HG03571 (cell line): Measurements from ENCODE around the gene BACH2.
A peak's percentile ranks its signal among the peaks of the same experiment; 100 is the strongest.
"Not testable (repeated sequence)": the region's sequence is repeated elsewhere in the genome, so short reads cannot be mapped to it uniquely, and the experiment has no call there.

ENCODE experiments used
- ATAC-seq: cut with Tn5 transposase; IDR thresholded peaks from one replicate; pipeline ENCODE4 v1.9.1; 2021; ENCODE audit not compliant: unreplicated experiment

The BACH2 gene

DNA sequence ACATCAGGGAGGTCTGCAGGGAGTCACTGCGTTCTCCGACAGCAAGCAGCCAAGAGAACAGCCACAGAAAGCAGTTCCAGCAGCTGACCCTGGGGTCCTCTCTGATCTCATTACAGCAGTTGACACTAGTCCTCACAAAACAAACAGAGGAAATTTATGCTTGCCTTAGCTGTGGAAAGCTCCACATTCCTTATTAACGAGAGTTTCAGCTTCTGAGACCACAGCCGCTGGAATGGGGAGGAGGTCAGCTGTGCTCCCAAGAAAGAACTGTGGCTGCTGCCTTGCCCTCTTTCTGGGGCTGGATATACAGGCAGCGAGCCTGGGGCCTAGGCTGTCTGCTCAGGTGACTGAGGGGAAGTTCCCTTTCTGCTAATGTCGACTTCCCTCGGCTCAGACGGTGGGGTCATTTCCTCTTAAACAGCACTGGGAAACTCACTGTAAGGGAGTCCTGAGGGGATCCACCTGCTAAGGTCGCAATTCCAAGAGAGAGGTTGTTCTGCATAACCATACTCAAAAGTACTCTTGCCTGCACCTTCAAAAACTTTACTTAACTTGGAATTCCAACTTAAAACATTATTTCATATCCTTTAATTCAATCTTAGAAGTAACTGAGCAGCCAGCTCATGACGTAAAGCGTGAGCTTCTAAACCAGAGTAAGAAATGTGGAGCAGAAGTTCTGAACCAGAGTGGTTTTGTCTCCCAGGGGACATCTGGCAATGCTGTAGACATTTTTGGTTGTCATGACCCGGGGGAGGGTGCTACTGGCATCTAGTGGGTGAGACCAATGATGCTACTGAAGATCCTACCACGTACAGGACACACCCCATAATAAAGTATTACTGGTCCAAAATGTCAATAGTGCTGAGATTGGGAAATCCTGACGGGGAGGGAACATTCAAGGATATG lies 80.3 kb downstream of the BACH2 start:
- ATAC-seq: peak; percentile 52

DNA sequence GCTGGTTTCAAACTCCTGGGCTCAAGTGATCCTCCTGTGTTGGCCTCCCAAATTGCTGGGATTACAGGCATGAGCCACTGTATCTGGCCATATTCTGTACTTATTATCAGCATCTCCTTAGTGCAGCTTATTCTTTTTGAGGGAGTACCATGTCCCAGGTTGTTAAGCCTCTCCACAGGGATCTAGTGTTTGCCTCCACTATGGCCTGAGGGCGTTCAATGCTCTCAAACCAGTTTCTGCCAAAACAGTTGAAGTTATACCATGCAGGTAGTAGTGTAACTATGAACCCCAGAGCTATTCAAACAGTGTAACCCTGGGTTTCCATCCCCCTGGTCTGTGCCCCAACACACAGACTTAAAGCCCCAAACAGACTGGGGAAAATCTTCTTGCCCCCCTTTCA lies 81.7 kb downstream of the BACH2 start:
- no peak for ATAC-seq

DNA sequence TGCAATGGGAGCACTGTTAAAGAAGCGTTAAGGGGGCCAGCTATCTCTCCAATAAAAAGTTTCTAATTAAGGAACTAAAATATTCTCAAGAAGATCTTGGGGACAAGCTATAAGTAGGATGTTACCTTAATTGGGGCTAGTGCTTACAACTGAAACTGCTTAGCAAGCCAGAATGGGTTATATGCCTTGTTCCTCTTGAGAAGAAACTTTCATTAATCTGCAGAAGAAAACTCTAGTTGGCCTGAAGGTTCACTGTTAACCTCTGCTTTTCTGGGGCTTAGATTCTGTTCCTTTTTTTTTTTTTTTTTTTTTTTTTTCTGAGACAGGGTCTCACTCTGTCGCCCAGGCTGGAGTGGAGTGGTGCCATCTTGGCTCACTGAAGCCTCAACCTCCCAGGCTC lies 82.2 kb downstream of the BACH2 start:
- ATAC-seq: no peak

DNA sequence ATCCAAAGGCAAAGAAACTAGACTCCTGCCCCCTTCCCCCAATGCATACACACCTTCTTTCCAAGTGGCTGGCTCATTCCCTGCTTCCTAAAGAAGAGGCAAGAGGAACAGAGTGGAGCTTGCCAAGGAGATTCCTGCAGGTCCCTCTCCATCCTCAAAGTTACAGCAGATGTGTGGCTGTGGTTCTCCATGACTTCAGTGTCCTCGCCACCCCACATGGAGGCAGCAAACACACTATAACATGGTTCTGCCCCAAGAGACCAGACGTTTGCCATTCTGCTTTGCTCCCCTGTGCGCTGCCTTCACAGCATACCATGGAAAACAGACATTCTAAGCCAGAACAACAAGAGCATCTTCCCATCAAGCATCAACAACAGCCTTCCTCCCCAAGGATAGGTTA lies 84.4 kb downstream of the BACH2 start:
- no peak for ATAC-seq

DNA sequence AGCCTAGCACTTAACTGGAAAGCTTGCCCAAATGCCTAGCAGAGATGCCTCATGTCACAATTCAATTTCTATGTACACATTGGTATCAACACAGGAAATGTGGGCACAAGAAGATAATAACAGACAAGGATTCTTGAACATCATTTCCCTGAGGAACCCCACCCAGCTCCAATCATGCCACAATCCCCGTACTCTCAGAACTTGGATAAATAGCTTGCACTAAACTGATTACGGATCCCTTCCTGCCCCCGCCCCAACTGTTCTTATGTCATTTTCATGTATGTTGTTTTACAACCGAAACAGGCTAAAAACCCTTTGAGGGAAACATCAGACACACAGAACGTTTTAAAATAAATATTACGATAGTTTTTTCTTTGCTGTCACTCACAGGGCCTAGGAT lies 87.1 kb downstream of the BACH2 start:
- ATAC-seq: no peak

DNA sequence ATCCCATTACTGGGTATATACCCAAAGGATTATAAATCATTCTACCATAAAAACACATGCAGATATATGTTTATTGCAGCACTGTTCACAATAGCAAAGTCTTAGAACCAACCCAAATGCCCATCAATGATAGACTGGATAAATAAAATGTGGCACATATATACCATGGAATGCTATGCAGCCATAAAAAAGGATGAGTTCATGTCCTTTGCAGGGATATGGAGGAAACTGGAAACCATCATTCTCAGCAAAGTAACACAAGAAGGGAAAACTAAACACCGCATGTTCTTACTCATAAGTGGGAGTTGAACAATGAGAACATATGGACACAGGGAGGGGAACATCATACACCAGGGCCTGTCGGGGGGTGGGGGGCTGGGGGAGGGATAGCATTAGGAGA lies 88.0 kb downstream of the BACH2 start:
- ATAC-seq: not testable (repeated sequence)

DNA sequence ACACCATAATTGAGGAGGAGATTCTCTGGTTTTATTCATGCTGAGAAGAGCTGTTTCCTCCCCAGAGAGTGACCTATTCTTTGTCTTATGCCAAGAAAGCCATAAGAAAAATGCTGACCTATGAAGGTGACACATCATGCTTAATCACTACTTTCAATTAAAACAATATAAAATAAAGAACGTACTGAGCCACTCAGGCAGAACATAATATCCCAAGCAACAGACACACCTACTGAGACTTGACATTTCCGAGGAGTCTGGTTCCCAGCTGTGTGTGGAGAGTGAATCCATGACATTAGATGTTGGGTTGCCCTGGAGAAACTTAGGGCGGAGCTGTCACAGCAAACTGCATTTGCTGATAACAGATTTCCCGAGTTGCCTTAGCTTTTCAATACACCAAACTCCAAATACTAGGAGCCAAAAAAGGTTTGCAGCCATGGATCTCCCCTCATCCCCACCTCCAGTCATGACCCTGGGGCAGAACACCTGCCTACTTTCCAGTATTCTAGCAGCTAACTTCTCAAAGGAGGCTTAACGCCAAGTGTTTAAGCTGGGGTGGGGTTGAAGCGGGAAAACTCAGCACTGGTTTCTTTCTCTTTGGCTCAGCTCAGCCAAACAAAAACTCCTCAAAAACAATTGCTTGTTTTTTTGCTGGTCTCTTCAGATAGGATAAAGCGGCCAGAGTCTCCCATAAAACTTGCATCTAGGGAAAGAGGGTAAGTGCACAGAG lies 92.2 kb downstream of the BACH2 start:
- ATAC-seq: no peak

DNA sequence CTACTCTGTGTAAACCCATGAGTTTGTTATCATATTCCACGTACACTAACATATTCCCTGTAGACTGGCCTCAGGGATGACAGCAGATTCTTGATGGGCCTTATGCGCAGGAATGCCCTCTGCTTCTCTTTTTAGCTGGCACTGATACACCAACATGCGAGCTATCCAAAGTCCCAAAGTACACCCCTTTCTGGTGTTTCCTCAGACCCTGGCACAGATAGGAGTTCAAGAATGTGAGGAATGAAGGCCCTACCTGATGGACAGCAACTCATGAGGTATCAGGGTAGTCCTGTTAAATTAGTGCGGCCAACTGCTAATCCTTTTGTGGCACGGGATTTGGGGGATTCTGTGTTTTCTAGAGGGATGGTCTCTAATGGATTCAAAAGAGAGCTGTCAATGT lies 93.0 kb downstream of the BACH2 start:
- ATAC-seq: no peak

DNA sequence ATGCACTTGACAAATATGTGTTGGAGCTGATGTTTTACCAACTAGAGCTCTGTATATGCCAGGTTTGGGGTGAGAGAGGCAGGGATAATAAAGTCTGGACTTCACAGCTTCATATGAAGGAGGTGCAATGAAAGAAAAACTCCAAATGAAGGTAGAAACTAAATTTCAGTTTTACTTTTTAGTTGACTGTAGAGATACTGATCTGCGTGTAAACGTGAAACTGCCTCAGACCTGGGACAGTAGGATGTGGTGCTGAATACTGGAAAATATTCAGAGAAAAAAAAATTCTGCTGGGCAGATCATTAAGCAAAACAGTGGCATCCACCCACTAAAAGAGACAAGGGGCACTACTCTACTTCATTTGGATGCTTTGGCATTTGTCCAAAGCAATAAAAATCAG lies 94.5 kb downstream of the BACH2 start:
- ATAC-seq: no peak

DNA sequence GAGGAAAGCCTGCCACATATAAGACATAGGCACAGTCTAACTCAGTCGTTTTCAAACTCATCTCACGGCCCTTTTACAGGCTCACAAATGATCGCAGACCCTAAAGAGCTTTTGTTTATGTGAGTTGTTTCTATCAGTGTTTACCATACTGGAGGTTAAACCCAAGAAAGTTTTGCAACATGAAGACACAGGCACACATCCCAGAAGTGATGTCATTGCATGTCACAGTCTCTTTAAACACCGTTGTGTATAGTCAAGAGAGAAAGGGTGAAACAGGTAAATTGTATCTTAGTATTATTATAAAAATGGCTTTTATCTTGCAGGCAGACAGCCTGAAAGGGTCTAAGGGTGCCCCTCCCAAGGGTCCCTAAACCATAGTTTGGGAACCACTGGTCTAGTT lies 96.7 kb downstream of the BACH2 start:
- ATAC-seq: no peak

DNA sequence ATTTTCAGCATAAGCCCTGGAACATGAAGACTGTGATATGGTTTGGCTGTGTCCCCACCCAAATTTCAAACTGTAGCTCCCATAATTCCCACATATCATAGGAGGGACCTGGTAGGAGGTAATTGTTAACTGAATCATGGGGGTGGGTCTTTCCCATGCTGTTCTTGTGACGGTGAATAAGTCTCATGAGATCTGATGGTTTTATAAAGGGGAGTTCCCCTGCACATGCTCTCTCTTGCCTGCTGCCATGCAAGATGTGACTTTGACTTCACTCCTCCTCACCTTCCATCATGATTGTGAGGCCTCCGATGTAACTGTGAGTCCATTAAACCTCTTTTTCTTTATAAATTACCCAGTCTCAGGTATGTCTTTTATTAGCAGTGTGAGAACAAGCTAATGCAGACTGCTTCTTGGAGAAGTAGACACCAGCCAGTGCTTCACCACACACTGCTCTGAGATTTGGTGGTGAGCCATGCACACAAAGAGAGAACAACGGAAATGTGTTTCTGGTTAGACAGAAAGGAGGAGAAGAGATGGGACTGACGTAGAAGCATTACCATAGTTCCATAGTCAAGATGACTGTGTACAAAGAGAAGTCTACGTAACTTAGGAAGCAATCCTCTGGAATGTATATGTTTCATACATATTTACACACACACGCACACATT lies 97.8 kb downstream of the BACH2 start:
- ATAC-seq: no peak

DNA sequence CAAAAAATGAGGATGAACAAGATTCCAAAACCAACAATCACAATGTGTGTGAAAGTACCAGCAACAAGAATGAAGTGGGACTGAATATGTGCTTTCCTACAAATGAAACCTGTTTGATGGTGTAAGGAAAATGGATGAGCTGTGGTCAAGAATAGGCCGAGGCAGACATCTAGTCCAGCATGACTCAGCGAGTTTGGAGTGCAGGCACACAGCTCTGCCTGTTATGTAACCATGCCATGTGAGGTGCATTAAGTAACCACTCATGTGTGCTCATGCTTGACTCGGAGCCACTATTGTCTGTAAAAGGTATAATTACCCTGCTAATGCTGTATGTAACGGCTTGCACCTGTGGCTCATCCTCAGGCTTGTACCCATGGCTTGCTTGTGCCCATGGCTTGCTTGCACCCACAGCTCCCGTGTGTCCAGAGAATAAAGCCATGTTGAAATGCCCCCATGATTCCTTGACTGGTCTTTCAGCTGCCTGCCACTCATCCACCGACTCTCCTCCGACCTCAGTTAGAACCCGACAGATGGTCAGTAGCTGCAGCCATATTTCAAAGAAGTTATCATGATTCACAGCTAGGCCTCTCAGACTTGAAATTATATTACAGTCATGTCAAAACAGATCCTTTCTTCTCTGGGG lies 98.7 kb downstream of the BACH2 start:
- no peak for ATAC-seq

DNA sequence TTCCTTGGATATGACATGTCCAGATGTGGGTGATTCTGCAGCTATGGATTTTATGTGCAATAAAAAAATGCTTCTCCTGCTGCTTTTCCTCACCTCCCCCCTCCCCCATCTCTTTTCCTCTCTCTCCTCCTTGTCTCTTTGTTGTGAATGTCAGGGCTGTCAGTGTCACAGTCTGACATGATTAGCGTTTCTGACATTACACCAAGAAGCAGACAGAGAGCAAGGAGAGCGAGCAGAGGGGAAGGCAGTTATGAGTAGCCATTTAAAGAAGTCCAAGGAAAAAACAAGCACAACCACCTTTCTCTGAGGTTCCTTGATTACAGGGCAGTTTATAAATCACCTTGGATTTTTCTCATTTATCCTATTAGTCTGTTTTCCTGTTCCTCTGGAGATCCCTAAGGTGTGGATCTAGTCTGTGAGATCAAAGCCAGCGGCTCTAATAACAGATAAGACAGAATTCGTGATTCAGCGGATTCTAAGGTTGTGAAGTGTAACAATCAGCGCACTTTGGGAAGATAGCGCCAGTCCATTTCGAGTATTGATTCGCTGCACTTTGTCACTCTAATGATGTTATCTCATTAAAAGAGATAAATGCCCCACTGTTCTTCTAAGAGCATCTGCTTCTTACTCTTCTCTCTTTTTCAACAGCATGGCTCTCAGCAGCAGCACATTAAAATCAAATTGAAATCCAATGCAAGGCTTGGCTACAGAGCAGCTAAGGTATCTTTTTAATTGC lies 101.4 kb downstream of the BACH2 start:
- no peak for ATAC-seq

DNA sequence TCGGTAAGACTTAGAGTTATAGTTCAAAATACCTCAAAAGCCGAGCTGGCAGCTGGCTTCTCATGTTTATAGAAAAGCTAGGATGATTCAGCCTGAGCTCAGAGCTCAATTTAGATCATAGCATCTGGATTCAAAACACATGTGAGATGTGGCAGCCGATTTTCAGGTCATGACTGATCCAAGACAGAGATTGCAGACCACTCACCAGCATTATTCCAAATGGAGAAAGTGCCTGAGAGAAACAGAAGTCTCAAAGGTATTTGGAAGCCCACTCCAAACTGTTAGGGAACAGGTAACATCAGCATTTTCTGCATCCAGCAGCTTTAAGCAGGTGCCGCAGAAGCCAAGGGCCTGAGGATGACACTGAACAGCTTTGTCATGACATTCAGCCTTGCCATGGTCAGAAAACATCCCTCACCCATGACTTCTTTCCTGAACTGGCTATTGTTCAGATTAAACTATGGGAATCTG lies 102.2 kb downstream of the BACH2 start:
- ATAC-seq: no peak

DNA sequence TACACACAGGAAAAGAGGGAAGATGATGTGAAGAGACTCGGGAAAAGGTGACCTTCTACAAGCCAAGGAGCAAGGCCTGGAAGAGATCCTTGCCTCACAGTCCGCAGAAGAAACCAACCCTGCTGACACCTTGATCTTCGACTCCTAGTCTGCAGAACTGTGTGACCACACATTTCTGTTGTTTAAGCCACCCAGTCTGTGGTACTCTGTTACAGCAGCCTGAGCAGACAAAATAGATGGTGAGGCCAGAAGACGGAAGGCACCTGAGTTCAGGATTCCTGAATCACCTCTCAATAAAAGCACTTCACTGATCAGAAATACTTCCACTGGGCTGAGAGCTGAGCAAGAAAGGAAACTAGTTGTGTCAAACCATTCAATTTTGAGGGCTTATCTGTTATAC lies 103.3 kb downstream of the BACH2 start:
- ATAC-seq: no peak

DNA sequence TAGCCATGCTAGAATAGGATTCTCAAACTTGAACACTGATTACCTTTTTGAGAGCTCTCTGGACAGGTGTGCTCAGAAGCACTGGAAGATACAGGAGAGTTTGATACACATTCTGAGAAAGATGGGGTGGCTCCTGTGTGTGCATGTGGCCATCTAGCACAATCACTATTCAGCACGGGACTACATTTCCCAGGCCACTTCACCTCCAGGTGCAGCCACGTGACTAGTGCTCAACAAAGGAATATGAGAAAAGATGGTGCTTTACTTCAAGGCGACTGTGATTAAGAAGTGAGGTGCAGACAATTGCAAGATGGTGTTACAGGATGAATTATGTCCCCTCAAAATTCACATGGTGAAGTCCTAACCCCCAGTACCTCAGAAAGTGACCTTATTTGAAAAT lies 103.8 kb downstream of the BACH2 start:
- ATAC-seq: no peak

DNA sequence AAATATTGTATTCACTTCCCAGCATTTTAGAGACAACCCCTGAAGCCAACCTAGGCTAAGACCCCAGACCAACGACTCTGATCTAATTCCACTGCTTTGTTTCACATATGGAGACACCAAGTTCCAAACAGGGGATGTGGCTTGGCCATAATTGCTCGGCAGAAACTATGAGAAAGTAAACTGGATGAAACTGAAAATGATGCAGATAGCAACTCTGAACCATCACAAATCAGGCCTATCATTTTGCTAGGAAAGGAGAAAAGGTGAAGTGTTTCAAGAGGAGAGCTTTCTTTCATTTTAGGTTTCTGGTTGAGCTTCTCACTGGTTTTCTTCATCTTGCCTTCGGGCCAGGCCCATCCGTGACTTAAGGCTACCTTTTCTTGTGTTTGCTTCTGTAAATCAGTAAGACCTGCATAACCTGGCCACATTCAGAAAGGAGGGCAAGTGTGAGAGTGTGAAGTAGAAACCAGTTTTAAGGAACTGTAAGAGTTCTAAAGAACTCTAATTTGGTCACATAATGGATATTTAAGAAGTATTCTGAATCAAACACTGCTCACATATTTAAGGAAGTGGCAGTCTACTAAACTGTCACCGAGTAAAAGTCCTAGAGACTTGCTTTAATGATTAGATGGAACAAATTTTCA lies 105.8 kb downstream of the BACH2 start:
- no peak for ATAC-seq

DNA sequence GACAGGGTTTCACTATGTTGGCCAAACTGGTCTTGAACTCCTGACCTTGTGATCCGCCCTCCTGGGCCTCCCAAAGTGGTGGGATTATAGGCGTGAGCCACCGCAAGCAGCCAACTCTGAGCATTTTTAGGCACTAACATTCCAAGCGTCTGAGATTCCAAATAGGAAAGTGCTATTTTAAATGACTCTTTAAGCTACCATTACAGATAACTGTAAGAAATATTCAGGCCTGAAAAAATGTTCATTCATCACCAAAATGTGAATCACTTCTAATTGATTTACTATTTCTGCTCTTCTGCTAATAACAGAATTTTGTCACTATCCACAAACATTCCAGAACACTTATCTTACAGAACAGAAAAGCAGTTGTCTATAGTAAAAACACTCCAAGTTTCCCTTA lies 106.5 kb downstream of the BACH2 start:
- ATAC-seq: no peak

DNA sequence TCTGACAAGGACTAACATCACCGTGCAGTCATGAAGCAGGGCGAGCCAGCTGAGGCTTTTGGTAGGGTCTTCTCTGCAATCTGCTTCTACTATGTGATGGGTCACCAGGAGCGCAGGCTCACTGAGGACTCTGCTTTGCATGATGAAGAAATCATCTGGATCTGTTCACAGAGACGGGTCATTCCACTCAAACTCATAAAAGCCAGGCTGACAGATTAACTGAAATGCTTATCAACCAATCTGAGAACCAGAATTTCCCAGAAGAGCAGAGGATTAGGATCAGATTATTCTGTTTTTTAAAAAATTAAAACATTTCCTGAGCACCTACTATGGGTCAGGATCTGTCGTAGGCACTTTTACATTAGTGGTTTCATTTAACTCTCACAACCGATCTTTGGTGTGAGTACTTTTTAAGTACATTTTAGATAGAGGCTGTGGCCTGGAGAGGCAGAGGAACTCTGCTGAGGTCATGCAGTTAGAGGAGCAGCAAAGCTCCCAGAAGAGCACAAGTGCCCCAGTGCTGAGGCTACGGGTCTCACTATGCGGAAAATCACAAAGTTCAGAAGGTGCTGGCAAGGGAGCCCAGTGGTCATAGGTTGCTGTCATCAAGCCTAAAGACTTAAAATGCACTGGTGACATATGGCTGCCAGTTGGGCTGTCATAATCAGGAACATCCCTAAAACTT lies 109.1 kb downstream of the BACH2 start:
- no peak for ATAC-seq
